COR-L47 (cell line): ENCODE results near the gene CDK19.

ENCODE experiments used
- DNase-seq: peaks from one replicate; lab custom pipeline; 2025; lab: John Stamatoyannopoulos, UW

Gene CDK19

DNA sequence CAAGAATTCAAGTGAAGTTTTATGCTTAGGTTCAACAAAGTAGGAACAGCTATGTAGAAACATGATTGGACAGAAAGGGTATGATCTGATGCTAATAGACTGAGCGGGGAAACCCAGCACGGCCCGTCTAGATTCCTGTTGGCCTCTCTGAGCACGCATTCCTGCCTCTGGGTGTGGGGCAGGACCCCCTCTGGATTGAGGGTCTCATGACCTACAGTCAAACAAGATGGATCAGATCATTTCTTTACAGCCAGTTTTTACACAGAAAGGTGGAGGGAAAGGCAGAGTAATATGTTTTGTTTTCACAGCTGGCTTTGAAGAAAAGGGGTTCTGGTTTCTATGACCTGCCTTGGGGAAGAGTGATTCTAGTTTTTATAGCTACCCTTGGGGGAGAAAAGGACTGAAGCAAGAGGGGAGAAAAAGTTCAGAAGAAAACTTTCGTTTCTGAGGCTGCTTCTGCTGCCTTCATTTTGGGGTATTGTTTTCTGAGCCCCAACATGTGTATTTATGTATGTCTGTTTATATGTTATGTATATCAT is 239.3 kb downstream of the CDK19 start:
- DNase-seq: no peak

DNA sequence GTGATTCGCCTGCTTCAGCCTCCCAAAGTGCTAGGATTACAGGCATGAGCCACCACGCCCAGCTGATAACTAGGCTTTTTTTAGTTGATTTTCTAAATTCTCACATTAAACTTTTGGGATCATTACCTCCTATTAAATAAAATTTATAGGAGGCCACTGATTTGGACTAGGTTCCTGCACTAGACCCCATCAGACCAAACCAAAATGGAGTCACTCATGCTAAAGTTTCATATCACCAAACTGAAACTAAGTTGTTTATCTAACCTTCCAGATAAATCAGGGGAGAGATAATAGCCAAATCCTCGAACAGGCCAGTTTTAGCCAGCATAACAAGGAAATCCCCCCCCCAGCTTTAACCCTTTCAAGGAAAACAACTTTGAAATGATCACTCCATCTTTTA is 240.5 kb downstream of the CDK19 start:
- DNase-seq: no peak

DNA sequence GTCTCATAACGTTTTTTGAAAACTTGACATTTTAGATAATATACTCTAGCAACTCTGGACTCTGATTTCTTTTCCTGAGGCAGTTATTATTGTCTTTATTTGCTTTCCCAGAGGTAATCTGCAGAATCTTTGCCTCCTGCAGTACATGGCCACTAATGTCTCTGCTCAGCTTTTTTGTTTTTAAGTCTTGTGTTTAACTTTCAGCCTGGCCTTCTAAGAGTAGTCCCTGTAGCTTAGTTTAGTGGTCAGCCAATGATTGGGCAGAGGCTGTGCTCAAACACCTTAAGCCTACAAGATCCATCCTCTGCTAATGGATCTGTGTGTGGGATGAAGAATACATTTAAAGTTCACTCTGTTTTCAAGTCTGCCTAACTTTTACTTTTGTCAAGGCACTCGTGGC is 241.7 kb downstream of the CDK19 start:
- no peak for DNase-seq

DNA sequence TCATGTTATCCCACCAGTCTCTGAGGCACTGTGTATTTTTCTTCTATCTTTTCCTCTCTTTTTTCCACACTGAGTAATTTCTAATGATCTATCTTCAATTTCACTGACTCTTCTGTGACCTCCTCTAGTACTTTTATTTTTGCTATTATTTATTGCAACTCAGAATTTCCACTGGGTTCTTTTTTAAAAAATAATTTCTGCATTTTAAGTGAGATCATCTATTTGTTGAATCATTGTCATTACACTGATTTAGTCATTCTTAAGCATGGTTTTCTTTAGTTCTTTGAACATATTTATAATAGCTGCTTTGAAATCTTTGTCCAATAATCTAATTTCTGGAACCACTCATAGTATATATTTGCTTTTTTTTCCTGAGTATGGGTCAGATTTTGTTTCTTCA is 242.1 kb downstream of the CDK19 start:
- no peak for DNase-seq

DNA sequence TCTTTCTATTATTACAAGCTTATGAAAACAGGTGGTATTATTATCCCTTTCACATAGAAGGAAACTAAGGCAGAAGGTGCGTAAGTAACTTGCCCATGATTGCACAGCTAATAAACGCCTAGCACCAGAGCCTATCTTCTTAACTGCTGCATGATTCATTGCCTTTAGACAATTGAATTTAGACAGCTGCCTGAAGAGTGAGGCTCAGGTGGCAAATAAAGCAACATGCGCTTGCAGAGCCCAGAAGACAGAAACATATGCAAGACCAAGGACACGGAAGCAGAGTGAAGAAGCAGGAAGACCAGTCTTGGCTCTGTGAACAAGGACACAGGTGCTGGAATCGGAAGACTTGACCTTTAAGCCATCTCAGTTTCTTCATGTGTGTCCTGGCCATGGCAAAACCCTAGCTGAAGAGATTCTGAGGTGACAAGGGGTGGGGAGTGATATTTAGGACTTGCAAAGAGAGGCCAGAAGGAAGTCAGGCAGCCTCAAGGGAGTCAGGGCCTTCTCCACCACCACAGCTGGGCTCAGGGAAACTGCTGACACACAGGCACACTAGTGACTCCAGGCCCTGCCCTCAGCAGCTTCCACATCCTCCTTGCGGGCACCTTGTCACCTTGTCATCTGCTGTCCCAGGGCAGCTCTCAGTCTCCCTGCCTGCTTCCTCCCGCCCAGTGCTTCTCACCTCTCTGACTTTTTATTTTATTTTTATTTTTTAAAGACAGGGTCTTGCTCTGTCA is 247.1 kb downstream of the CDK19 start:
- DNase-seq: no peak

DNA sequence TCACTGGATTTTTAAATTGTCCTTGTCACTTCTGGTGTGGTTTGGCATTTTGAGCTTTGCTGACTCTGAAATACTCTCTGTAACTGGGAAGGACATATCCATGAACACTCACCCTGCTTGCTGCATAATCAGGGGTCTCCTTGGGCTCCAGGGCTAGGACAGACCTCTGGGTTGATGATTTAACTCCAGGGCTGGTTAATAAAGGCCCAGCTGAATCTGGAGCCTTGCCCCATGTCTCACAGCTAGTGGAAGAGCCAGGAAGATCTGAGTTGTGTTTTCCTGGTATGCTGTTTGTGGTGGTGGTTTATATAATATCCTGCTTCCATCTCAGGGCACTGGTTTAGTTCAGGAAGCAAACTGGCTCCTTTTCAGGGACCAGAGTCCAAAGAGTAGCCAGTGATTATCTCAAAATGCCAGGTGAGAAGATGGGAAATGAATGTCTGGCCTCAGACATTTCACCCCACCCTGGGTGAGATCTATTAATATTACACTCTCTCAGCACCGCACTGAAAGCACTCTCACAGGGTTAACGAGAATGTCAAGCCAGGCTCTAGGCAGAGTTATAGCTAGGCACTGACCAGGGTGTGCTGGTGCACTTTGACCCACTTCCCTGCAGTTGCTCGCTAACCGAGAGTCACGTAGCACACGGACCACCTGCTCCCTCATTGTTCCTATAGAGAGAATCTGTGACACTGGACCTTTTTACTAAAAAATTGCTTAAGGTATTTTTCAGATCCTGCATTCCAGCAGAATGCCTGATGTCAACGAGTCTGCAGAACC is 248.7 kb downstream of the CDK19 start:
- no peak for DNase-seq

DNA sequence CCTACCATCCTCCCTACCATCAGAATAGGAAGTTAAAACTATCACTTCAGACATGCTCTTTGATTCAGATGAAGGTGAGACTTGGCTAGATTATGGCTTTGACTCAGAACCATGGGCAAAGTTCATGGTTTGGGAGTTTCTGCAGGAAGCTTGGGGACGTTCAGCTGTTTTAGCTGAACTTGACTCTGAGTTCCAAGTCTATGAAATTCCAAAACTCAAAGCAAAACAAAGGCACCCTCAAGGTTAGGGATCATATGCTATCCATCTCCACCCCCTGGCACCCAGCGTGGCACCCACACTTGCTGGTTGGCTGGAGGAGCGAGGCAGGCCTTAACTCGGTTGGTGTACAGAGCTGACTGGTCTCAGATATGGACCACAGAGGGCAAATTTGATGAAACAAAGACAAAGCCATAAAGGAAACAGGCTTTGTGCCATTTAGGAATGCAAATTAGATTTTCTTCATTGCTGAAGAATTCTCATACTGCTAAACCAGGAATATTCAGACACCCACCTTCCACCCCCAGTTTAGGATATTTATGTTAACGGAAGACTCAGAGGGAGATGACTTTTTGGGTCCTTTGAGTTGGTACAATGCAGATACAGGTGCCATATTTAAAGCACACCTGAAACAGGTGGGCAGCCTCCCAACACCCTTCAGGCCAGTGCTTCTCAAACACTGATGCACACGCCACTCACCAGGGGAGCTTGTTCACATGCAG is 250.4 kb downstream of the CDK19 start:
- DNase-seq: no peak

DNA sequence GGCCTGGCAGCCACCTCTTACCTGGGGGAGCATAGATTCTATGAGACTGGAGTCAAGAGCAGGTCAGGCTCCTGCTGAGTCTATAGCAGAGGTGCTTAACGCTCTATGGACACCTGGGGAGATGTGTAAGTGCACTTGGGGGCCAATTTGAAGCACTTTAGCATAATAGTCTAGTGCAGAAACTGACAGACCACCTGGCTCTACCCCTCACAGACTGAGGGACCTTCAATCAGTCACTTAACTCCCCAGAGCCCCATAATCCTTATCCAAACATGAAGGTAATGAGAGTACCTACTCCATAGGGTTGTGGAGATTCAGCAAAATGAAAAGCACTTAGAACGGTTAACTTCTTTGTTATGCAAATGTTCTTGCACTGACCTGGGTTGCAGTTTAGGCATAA is 251.6 kb downstream of the CDK19 start:
- no peak for DNase-seq

DNA sequence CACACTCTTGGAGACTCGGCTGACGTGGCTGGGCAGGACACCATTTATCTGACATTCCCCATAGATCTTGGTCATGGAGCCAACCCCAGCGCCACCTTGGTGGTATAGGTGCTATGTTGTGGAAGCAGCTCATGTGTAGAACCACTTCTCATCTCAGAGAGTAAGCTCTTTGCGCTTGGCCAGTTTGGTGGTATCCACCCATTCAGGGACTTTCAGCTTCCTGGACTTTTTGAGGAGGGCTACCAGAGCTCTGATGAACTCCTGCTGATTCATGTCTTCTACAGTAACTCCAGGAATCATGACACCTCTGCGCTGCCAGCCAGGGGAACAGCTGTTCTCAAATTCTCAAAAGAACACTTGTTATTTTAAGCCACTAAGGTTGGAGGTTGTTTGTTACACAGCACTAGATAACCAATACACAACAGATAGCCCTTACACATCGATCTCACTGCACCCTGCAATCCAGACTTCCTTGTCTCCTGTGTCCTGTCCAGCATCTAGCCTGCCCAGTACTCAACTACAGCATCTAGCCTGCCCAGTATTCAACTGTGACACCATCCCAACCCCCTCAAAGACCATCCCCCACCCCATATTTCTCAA is 252.9 kb downstream of the CDK19 start:
- no peak for DNase-seq

DNA sequence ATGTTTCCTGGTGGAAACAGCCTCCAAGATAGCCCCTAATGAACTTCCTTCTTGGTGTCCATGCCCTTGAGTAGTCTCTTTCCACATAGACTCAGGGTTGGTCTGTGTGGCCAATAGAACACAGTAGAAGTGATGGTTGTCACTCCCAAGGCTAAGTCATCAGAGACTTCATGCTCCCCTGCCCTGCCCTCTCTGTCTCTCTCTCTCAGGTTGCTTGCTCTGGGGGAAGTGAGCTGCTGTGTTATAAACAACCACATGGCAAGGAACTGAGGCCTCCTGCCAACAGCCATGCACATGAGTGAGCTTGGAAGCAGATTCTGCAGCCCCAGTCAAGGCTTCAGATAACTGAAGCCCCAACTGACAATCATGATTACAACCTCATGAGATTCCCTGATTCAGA is 253.6 kb downstream of the CDK19 start:
- no peak for DNase-seq

DNA sequence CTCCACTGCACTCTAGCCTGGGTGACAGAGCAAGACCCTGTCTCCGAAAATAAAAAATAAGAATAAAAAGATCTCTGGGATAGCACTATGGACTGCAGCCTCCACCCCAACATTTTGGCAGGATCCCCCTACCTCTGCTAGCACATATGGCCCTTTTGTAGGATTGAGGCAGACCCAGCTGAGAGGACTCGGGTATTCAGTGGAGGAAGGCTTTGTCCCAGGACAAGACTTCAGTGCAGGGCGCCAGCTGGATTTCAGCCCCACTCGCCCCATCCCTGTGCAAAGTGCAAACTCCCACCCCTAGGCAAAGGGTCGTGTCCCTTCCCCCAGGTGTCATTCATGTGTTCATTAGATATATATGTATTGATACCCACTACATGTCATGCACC is 254.3 kb downstream of the CDK19 start:
- DNase-seq: no peak

DNA sequence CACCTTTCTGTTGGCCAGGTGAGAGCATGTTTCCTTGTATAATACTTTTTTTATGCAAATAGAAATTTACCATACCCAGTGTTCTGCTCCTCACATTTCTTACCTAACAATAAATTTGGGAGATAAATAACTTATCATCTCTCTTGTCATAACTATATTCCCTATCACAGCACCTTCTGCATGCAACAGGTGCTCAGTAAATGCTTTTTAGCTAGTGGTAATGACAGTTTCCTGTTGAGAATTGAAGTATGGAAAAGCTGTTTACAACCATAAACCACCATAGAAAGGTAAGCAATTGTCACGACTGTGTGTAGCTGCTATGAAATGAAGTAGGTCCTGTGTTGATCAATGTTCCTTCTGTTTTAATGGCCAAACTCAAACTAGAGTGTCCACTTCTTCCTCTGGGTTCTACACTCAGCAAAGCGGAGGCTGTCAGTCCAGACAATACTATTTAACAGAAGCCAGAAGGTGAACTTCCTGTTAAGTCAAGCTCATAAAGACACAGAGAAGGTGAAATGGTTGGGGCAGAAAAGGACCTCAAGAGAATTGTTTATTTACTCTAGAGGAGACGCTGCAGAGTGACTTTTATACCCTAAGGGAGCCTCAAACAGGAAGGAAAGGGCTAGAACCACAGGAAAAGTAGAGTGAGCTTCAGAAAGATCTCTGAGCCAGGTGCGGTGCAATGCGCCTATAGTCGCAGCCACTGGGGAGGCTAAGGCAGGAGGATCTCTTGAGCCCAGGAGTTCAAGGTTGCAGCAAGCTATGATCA is 254.8 kb downstream of the CDK19 start:
- DNase-seq: no peak
